ENCODE measurements around the gene LCN2.

LCN2 gene

GRCh38 chr9:128188209-128188608, 39.0 kb downstream of the LCN2 start:
- TF ChIP-seq SIN3A (IDR thresholded peaks at IDR 0.05; ENCODE audit: borderline replicate concordance, insufficient read depth, low read length) (no peak), TAF1 (IDR thresholded peaks at IDR 0.05; ENCODE audit: borderline replicate concordance, insufficient read depth, low read length) (no peak), POLR2AphosphoS5 (IDR thresholded peaks at IDR 0.05; ENCODE audit: low read depth, low read length) (no peak), REST (IDR thresholded peaks at IDR 0.05; ENCODE audit: insufficient read depth in 1 of 2, low read depth in 2 of 2, low read length in 2 of 2) (no peak), FOXP2 (optimal IDR thresholded peaks at IDR 0.05; ENCODE audit: borderline replicate concordance, extremely low read depth, extremely low read length, insufficient read depth) (no peak)

- TF ChIP-seq POLR2AphosphoS5 (IDR thresholded peaks at IDR 0.05; ENCODE audit: low read depth, low read length), result no peak
- TF ChIP-seq SIN3A (IDR thresholded peaks at IDR 0.05; ENCODE audit: borderline replicate concordance, insufficient read depth, low read length), result no peak
- TF ChIP-seq REST (IDR thresholded peaks at IDR 0.05; ENCODE audit: insufficient read depth in 1 of 2, low read depth in 2 of 2, low read length in 2 of 2), result no peak
- no peak for TF ChIP-seq FOXP2 (optimal IDR thresholded peaks at IDR 0.05; ENCODE audit: borderline replicate concordance, extremely low read depth, extremely low read length, insufficient read depth)
- TF ChIP-seq TAF1 (IDR thresholded peaks at IDR 0.05; ENCODE audit: borderline replicate concordance, insufficient read depth, low read length), result no peak
Measured at GRCh38 chr9:128190013-128190412, 40.8 kb downstream of the LCN2 start.

GRCh38 chr9:128190516-128191405, 41.5 kb downstream of the LCN2 start:
- no peak for TF ChIP-seq TAF1 (IDR thresholded peaks at IDR 0.05; ENCODE audit: borderline replicate concordance, insufficient read depth, low read length)
- no peak for TF ChIP-seq REST (IDR thresholded peaks at IDR 0.05; ENCODE audit: insufficient read depth in 1 of 2, low read depth in 2 of 2, low read length in 2 of 2)
- no peak for TF ChIP-seq FOXP2 (optimal IDR thresholded peaks at IDR 0.05; ENCODE audit: borderline replicate concordance, extremely low read depth, extremely low read length, insufficient read depth)
- no peak for TF ChIP-seq SIN3A (IDR thresholded peaks at IDR 0.05; ENCODE audit: borderline replicate concordance, insufficient read depth, low read length)
- no peak for TF ChIP-seq POLR2AphosphoS5 (IDR thresholded peaks at IDR 0.05; ENCODE audit: low read depth, low read length)

GRCh38 chr9:128191406-128192046, 42.3 kb downstream of the LCN2 start, which contains the start of gene CIZ1:
Gene CIZ1 (minus strand): TSS chr9:128191572. CDS start chr9:128190857, 715 bp downstream.
- TF ChIP-seq POLR2AphosphoS5 (IDR thresholded peaks at IDR 0.05; ENCODE audit: low read depth, low read length) (0 out of 2 replicates have a peak, but pooled peaks have one; percentile 50), TAF1 (IDR thresholded peaks at IDR 0.05; ENCODE audit: borderline replicate concordance, insufficient read depth, low read length) (peak; percentile 77), FOXP2 (optimal IDR thresholded peaks at IDR 0.05; ENCODE audit: borderline replicate concordance, extremely low read depth, extremely low read length, insufficient read depth) (peak; percentile 61), REST (IDR thresholded peaks at IDR 0.05; ENCODE audit: insufficient read depth in 1 of 2, low read depth in 2 of 2, low read length in 2 of 2) (peak in 1 of 2 experiments; percentile 8; a peak in 1 of 4 replicates), SIN3A (IDR thresholded peaks at IDR 0.05; ENCODE audit: borderline replicate concordance, insufficient read depth, low read length) (no peak)
